Erythroblast (primary cell): ENCODE data around the gene GABBR2.

Experiments
- GATA1 ChIP-seq: IDR thresholded peaks from 2 replicates; pipeline ENCODE4 v1.6.1; 2011; ENCODE audit warnings: low read depth, mild to moderate bottlenecking, control low read depth, low read length, moderate library complexity
- POLR2A ChIP-seq: IDR thresholded peaks from 2 replicates; pipeline ENCODE4 v1.6.1; 2011; ENCODE audit warnings: mild to moderate bottlenecking, low read length

GRCh38 chr9:98438666-98439065 is 270.1 kb downstream of the GABBR2 start:
- TF ChIP-seq POLR2A: no peak
- TF ChIP-seq GATA1: no peak
